HTR-8/SVneo (cell line): ENCODE data around the gene PPP2R3B.
"Not testable (repeated sequence)": the region's sequence is repeated elsewhere in the genome, so short reads cannot be mapped to it uniquely, and the experiment has no call there.

Experiments
- DNase-seq: peaks from one replicate; pipeline ENCODE4 v3.0.0; 2011; ENCODE audit warnings: low spot score, mixed read lengths; ENCODE audit not compliant: insufficient read length
- FAIRE-seq: peaks from 2 replicates; lab custom pipeline; 2011; peaks lifted over from hg19 to GRCh38; lab: Jason Lieb, UNC

Gene PPP2R3B

GRCh38 chrX:310621-311155, 76.0 kb downstream of the PPP2R3B start:
- DNase-seq (no peak), FAIRE-seq (no peak)

- no peak for DNase-seq
- no peak for FAIRE-seq
Measured at GRCh38 chrX:308821-309520, 77.7 kb downstream of the PPP2R3B start.

GRCh38 chrX:307261-308111, 79.2 kb downstream of the PPP2R3B start:
- FAIRE-seq (no peak), DNase-seq (no peak)

- DNase-seq, FAIRE-seq: not testable (repeated sequence)
Measured at GRCh38 chrX:306614-307251, 80.0 kb downstream of the PPP2R3B start.

- FAIRE-seq: peak; percentile 93
- DNase-seq: not testable (repeated sequence)
Measured at GRCh38 chrX:305781-306613, 80.7 kb downstream of the PPP2R3B start.

- DNase-seq (no peak), FAIRE-seq (no peak)
Measured at GRCh38 chrX:302975-303374, 83.7 kb downstream of the PPP2R3B start.

- FAIRE-seq: peak; percentile 40
Measured at GRCh38 chrX:300334-300733, 86.4 kb downstream of the PPP2R3B start.

GRCh38 chrX:298993-299392, 87.7 kb downstream of the PPP2R3B start:
- DNase-seq: no peak
- no peak for FAIRE-seq

More at GRCh38 chrX:300334-300733, 86.4 kb downstream of the PPP2R3B start:
- no peak for DNase-seq

- DNase-seq (no peak), FAIRE-seq (no peak)
Measured at GRCh38 chrX:295136-295535, 91.6 kb downstream of the PPP2R3B start.

GRCh38 chrX:292900-293897, 93.5 kb downstream of the PPP2R3B start:
- FAIRE-seq (no peak), DNase-seq (no peak)

GRCh38 chrX:291411-291901, 95.3 kb downstream of the PPP2R3B start:
- DNase-seq: no peak
- FAIRE-seq: no peak

GRCh38 chrX:290476-291166, 96.1 kb downstream of the PPP2R3B start:
- FAIRE-seq (no peak), DNase-seq (no peak)

- no peak for DNase-seq
- no peak for FAIRE-seq
Measured at GRCh38 chrX:288561-288991, 98.1 kb downstream of the PPP2R3B start.

GRCh38 chrX:287670-288069, 99.0 kb downstream of the PPP2R3B start:
- DNase-seq: no peak
- FAIRE-seq: no peak

- DNase-seq (no peak), FAIRE-seq (peak; percentile 96)
Measured at GRCh38 chrX:285076-285677, 101.5 kb downstream of the PPP2R3B start.
